Heart left ventricle (tissue), 13 donors: Measurements from ENCODE around the gene NT5E.

Experiments used
- POLR2A ChIP-seq, 2 donors: fragments of 450-650 bp; IDR thresholded peaks; one replicate each; pipeline ENCODE4 v1.6.1; 2017; ENCODE audit warnings: antibody characterized with exemption in 2 of 2, mild to moderate bottlenecking in 2 of 2, moderate library complexity in 2 of 2
- TF ChIP-seq, protein P1 (sequence below), 12 donors: fragments of 200-600 bp; sonication (generic) in 4 of 12; IDR thresholded peaks; one replicate each; pipeline versions ENCODE4 v1.5.0 to v1.8.0; 2018 to 2022; ENCODE audit warnings: antibody characterized with exemption in 12 of 12, mild to moderate bottlenecking in 5 of 12
- donor health status: ischemic (EF 13 %, LVEDD 7.1; RV severe dilation, severe dysfunction).
- donor health status: DM: no; HTN: yes; CAD: no.
- donor health status: DM: no; HTN: no; CAD: no.
- donor health status: ischemic (EF 25% LVEDD 6.9; RV normal size, moderate dysfunction).
- donor health status: ischemic (EF 25% LVEDD 5.7; RV mildly dilated, moderate dysfunction).
- donor health status: ischemic (EF 35%, LVEDD 5.7; RV mildly dilated, moderate dysfunction).
- donor health status: nonischemic (EF 11% LVEDD 7.7; RV severe dilation, severe dysfunction).
- donor health status: DM: yes; HTN: yes; CAD: no.
- donor health status: PGD.
- donor health status: ischemic (EF 29% LVEDD 5.4; RV normal size, mild dysfunction).
- donor health status: nonischemic (EF 23%, LVEDD 6.1; RV moderate dilation, normal function).

GRCh38 chr6:85476532-85476931 is 26.6 kb downstream of the NT5E start:
- TF ChIP-seq, protein P1, sequence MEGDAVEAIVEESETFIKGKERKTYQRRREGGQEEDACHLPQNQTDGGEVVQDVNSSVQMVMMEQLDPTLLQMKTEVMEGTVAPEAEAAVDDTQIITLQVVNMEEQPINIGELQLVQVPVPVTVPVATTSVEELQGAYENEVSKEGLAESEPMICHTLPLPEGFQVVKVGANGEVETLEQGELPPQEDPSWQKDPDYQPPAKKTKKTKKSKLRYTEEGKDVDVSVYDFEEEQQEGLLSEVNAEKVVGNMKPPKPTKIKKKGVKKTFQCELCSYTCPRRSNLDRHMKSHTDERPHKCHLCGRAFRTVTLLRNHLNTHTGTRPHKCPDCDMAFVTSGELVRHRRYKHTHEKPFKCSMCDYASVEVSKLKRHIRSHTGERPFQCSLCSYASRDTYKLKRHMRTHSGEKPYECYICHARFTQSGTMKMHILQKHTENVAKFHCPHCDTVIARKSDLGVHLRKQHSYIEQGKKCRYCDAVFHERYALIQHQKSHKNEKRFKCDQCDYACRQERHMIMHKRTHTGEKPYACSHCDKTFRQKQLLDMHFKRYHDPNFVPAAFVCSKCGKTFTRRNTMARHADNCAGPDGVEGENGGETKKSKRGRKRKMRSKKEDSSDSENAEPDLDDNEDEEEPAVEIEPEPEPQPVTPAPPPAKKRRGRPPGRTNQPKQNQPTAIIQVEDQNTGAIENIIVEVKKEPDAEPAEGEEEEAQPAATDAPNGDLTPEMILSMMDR (IDR thresholded peaks at IDR 0.05) = no peak
- no peak for TF ChIP-seq POLR2A (IDR thresholded peaks at IDR 0.05)
